Right renal cortex interstitium (tissue), 3 donors: ENCODE measurements around the gene UQCC2. TPM values are rescaled to one million over a fixed set of nuclear protein-coding genes. Genes with fewer than 3 reads are reported as not detected.

Experiments
- DNase-seq, 3 donors: peaks; one replicate each; pipeline ENCODE4 v3.0.0-alpha.2; 2013; ENCODE audit warnings: low read depth in 3 of 3, low spot score in 2 of 3
- polyA plus RNA-seq, 3 donors: library from polyadenylated mRNA; unstranded; fragments of 120-200 nt; gene quantifications; one replicate each; pipeline ENCODE4 v1.2.1, GENCODE V29; 2013; ENCODE audit not compliant: insufficient read length in 3 of 3

UQCC2 gene
- polyA plus RNA-seq, 3 donors: 48.7 to 60.2 (median 60.2) TPM

DNA sequence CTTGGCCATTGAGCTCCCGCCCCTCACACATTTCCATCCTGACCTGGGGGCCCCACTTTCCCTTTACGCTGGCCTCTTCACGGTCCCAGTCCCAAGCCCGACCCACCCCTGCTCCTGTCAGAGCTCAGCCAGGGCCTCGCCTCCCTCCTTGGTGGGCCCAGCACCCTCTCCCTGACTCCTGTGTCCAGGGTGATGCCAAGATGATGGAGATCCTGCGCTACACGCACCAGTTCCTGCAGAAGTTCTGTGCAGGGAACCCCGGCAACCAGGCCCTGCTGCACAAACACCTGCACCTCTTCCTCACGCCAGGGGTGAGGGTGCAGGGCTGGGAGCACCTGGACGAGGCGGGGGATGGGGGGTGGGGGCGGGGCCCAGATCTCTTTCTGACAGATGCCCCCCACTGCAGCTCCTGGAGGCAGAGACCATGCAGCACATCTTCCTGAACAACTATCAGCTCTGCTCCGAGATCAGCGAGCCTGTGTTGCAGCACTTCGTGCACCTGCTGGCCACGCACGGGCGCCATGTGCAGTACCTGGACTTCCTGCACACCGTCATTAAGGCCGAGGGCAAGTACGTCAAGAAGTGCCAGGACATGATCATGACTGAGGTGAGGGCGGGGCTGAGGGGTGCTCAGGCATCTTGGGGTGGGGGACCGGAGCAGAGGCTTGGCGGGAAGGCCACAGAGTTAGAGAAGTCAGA is 33.1 kb downstream of the UQCC2 start:
- no peak for DNase-seq

DNA sequence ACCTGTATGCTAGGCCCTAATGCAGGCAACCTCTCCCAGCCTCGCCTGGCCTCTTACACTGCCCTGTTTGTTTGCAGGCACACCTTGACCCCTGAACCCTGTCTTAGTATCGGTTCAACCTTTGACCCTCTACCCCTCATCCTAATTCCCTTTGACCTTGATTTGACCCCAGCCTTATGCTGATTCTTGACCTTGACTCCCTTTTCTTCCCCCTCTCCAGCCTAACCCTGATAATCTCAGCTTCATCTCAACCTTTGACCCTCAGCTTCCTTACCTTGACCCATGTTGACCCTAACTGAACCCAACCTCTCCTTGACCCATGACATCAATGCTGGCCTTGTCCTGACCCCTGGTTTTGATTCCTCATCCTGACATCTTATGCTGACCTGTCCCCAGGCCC is 33.8 kb downstream of the UQCC2 start:
- DNase-seq: no peak

DNA sequence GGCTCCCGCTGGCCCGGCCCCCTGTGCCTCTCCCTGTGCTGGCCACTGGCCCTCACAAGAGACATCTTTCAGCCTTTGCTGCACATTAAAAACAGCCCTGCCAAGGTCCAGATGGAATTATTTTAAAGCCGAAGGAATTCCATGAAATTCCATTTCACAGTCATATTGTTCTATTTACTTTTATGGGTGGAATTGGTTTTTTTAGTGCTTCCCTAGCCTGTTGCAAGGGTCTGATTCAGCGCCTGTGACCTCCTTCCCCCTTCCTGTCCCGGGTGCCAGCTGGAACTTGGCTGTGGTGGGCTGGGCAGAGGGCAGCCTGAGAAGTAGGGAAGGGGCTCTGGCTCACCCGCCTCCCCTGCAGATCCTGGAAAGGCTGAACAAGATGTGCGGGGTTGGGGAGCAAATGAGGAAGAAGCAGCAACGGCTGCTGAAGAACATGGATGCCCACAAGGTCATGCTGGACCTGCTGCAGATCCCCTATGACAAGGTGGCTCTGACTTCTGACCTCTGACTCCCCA is 34.3 kb downstream of the UQCC2 start:
- no peak for DNase-seq

DNA sequence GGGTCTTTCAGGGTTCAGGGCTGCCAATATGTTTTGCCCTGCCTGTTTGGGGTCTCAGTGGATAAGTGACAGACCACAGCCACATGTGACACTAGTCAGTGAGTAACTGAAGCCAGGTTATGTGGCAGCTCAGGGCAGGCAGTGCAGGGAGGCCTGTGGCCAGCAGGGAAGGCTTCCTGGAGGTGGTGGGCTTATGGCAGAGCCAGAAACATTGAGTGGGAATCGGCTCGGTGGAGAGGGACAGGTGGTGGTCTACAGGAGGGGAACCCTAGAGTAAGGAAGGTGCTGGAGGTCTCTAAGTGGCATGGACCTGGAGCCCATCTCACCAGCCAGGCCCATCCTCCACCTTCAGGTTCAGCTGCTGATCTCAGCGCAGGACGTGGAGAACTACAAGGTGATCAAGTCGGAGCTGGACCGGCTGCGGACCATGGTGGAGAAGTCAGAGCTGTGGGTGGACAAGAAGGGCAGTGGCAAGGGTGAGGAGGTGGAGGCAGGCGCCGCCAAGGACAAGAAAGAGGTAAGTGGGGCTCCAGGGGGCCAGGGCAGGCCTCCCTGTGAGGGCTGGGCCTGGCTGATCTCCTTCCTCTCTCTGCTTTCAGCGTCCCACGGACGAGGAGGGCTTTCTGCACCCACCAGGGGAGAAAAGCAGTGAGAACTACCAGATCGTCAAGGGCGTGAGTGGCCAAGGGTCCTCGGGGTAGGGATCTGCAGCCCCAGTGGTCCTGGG is 34.9 kb downstream of the UQCC2 start:
- no peak for DNase-seq

DNA sequence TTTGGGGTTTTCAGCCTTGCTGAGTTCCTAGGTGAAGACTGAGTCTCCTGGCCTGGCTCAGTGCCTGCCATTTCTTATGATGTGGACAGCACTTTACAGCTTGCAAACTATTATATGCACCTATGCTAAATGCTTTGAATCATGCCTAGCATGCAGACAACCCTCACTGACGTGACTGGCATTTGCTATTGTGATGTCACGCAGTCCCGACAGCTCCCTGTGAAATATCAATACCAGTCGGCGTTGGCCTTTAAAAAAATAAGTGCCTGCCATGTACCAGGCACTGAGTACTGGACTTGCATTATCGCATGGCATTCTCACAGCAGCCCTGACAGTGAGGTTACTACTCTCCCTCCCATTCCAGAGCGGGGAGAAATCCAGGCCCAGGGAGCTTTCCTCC is 35.5 kb downstream of the UQCC2 start:
- no peak for DNase-seq

DNA sequence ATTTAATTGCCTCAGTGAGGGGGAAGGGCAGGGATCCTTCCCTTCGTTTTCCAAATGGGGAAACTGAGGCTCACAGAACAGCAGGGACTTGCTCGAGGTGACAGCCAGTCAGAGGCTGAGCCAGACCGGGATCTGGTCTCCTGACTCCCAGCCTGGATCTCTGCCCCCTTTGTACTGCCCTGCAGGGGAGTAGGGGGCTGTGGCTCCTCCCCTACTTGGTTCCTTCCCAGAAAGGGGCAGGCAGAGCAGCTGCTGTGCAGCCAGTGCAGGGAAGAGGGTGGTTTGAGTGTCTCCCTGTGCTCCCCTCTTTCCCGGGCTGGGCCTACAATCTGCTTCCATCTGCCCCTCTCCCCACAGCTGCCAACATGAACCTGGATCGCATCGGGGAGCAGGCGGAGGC is 37.6 kb downstream of the UQCC2 start:
- DNase-seq: no peak

DNA sequence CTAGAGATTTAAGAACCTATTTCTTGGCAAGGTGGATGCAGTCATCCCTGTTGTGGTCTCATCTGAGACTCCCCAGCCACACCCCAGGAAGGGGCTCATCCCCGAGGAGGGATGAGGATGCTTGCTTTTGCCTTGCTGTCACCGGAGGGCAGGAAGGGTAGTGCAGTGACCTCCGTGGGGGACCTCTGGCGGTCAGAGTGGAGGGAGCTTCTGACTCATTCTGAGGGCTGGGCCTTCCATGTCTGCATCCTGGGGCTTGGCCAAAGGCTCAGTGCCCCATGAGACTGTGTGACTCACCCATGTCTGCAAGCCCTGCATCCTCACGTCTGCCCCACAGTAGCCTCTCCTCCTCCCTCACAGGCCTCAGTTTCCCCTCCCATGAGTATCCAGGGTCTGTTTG is 38.7 kb downstream of the UQCC2 start:
- no peak for DNase-seq

DNA sequence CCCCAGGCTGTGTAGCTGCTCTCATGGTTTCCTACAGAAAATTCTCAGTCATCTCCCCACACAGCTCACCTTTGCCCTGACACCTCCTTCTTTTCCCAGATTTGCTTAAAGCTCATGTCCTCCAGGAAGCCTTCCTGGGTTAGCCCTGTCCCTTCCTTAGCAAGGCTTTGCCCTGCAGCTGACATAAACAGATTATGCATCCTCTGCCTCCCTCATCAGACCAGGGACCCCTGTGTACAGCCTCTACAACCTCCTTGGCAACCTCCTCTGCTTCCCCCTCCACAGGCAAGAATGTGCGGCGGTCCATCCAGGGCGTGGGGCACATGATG is 39.8 kb downstream of the UQCC2 start:
- DNase-seq: no peak

DNA sequence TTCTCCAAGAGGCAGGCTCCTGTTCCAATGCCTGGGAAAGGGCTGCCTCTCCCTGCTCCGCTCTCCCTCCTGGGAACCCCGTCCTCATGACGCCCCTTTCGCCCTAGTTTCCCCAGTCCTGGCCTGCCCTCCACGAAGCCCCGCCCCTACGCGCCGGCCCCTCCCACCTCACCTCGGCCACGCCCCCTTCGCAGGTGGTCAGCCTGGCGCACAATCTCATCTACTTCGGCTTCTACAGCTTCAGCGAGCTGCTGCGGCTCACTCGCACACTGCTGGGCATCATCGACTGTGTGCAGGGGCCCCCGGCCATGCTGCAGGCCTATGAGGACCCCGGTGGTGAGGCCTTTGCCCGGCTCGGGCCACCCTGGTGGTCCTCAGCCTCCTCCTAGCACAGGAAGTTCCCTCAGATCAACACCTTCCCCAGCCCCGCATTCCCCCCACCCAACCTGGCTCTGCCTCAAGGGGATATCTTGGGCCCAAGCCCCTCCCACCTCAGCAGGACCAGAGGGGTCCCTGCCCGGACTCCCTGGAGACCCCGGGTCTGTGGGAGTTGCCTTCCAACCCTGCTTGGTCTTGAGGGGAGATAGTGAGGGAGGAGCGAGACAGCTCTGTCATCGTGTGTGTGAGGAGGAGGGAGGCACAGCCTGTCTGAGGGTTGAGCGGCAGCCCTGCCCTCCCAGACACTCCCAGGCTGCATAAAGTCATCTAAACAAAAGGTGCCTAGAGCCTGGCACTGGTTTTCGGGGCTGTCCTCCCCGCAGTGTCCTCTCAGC is 40.3 kb downstream of the UQCC2 start:
- no peak for DNase-seq

DNA sequence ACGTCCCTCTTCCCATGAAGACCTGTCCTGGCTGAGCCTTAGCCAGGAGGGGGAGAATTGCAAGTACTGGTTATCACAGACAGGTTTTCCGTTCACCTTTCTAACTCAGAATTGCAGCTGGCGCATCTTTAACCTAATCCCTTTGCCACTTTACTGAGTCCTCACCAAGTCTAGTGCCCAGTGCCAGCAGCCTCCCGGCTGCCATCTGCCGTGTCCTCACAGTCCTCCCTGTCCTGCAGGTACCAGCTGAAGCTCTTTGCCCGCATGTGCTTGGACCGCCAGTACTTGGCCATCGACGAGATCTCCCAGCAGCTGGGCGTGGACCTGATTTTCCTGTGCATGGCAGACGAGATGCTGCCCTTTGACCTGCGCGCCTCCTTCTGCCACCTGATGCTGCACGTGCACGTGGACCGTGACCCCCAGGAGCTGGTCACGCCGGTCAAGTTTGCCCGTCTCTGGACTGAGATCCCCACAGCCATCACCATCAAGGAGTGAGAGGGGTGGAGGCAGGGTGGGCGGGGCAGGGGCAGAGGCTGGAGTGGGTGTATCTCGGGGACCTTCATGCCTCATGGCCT is 41.3 kb downstream of the UQCC2 start:
- no peak for DNase-seq

DNA sequence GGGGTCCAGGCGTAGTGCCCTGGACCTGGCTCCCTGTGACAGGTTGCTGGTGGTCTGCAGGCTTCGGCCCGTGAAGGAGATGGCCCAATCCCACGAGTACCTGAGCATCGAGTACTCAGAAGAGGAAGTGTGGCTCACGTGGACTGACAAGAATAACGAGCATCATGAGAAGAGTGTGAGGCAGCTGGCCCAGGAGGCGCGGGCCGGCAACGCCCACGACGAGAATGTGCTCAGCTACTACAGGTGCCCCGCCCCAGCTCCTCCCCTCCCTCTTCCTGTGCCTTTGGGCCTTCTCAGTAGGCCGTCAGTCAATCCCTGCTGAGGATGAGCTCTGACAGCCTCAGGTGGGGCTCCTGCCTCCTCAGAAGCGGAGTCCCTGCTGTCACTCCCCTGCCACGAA is 42.6 kb downstream of the UQCC2 start:
- DNase-seq: no peak

DNA sequence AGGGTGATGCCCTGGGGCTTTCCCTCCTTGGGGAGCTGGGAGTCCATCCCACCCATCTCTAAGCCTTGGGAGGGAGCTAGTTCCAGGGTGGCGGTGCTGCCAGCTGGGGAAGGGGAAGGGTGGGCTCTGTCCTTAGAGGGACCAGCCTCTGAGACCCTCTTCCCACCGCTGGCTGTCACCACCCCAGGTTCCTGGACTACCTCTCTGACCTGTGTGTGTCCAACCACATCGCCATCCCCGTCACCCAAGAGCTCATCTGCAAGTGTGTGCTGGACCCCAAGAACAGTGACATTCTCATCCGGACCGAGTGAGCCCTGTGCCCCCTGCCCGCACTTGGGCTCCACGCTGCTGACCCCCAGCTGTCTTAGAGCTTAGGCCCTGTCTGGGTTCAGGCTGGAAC is 43.2 kb downstream of the UQCC2 start:
- DNase-seq: no peak

DNA sequence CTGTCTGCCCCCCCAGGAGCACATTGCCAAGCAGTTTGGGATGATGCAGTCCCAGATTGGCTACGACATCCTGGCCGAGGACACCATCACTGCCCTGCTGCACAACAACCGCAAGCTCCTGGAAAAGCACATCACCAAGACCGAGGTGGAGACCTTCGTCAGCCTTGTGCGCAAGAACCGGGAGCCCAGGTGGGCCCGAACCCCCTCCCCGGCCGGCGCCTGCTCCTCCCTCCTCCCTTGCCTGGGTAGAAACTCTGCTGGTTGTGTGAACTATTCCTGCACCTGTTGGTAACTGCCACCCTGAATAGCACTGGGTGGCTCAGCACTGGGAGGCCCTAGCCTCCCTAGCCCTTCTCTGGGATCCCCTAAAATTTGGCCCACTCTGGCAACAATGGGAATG is 43.7 kb downstream of the UQCC2 start:
- DNase-seq: no peak

DNA sequence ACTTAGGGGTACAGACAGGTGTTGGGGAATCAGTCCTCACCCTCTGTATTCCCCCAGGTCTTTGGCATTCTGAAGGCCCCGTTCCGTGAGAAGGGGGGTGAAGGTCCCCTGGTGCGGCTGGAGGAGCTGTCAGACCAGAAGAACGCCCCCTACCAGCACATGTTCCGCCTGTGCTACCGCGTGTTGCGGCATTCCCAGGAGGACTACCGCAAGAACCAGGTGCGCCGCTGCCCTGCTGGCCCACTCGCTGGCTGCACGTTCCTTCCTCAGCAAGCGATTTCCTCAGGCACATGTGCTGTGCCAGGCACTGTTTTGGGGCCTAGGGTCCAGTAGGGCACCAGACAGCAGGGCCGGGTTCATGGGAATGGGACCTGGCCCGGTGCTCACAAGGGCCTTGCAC is 44.4 kb downstream of the UQCC2 start:
- no peak for DNase-seq

DNA sequence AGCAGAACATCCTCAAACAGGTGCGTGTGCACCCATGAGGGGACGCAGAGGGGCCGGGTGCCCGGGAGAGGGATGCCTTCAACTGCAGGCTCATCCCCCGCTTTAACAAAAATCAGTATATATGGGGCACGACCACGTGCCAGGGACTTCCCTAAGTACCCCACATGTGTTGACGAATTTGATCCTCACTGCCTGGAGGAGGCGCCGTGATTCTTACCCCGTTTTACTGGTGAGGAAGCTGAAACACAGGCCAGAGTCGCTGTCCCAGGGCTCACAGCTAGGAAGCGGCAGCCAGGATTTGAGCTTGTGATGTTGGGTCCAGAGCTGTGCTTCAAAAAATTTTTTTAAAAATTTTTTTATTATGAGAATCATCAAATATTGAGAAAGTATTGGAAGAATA is 45.5 kb downstream of the UQCC2 start:
- DNase-seq: no peak

DNA sequence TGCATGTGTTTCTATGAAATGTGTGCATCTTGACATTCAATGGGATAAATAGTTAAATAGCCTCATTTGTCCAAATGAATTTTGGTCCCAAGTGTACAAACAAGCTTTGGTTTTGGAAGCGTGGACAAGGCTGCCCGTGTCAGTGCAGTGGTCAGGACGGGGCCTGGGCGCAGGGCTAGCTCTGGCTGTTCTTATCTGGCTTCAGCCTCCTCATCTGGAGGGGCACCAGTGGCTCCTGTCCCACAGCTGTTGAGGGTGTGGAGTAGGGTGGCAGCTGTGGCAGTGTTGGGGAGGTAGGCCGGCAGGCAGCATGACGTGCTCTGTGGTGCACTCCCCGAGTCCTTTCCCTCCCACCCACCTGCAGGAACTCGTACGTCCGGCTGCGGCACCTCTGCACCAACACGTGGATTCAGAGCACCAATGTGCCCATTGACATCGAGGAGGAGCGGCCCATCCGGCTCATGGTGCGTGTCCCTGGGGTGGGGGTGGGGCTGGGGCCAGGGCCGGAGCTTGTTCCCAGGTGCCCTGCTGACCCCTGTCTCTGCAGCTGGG is 46.9 kb downstream of the UQCC2 start:
- no peak for DNase-seq

DNA sequence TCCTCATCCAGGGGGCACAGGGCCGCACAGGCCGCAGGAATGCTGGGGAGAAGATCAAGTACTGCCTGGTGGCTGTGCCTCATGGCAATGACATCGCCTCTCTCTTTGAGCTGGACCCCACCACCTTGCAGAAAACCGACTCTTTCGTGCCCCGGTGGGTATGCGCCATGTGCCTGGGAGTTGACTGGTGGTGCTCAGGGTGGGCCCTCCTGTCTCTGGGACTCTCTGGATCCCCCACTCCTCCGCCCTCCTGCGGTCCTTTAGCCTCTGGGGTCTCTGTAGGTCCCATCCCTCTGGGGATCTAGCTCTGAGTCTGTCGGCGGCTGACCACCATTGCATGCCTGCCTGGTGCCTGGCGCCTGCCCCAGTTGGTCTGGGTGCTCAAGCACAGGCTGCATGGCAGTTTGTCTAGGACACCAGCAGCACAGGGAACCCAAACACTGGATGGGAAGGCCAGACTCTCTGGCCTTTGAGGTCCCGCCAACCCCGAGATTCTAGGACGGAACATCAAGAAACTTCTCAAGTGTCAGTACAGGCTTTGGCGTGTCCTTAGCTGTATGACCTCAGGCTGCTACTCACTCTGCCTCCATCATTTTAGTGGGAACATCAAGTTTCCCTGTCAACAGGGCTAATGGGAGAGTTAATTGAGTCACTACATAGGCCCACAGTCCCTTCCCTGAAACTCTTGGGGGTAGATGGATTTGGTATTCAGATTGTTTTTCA is 47.6 kb downstream of the UQCC2 start:
- DNase-seq: no peak

DNA sequence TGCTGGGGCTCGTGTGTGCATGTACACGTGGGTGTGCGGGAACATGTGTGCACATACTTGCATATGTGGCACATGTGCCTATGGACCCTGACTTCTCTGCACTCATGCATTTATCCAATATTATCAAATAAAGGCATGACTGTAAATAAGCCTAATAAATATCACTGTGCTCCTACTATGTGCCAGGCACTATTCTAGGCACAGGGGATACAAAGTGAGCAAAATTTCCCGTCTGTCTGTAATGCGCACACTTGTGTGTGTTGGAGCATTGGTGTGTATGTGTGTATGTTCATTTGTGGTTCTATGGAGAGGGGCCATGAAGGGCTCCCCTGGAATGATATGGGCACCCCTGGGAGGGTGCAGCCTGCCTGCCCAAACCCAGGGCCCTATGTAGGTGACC is 48.5 kb downstream of the UQCC2 start:
- no peak for DNase-seq

DNA sequence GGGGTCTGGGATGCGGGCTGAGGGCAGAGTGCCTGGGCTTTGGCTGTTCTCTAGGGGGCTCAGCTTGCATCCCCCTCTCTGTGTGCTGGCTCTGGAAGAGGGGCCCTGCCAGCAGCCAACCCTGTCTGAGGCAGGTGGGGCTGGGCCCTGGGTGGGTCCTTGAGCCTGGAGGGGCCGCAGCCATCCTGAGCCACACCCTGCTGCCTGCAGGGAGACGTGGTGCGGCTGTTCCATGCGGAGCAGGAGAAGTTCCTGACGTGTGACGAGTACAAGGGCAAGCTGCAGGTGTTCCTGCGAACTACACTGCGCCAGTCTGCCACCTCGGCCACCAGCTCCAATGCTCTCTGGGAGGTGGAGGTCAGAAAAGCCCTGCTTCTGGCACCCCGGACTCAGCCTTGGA is 49.2 kb downstream of the UQCC2 start:
- no peak for DNase-seq

DNA sequence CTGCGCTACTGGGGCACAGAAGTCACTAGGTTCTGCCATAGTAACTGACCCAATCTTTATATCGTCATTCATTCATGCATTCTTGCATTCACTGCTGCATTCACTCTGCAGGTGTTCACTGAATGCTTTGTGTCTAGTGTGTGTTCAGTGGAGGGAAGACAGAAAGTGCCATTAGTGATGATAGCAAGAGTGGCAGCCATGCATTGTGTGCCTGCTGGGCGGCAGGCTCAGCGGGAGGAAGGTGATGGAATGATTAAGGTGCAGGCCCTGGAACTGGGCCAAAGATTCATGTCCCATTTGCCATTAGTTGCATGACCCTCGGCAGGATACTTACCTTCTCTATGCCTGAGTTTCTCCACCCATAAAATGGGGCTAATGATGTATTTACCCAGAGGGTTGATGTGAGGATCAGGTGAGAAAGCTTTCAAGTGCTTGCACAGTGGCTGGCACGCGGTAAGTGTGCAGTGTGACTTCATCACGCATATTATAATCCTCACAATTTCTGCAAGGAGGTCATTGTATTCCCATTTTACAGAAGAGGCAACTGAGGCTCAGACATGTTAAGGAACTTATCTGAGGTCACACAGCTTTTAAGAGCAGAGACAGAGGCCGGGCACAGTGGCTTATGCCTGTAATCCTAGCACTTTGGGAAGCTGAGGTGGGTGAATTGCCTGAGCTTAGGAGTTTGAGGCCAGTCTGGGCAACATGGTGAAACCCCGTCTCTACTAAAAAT is 50.2 kb downstream of the UQCC2 start:
- DNase-seq: no peak
